GM19240 (cell line): ENCODE data around the gene PRAMEF17.
"Not testable (repeated sequence)": the region's sequence is repeated elsewhere in the genome, so short reads cannot be mapped to it uniquely, and the experiment has no call there.

Source experiments
- DNase-seq: peaks from one replicate; pipeline ENCODE4 v3.0.0; 2011; ENCODE audit warnings: low spot score; ENCODE audit not compliant: insufficient read length

The PRAMEF17 gene

GRCh38 chr1:13439104-13439783 lies 49.8 kb downstream of the PRAMEF17 start:
- DNase-seq = not testable (repeated sequence)
